IPS-NIHi7 (cell line): ENCODE measurements around the gene INSC.

ENCODE experiments used
- DNase-seq: peaks from one replicate; pipeline ENCODE4 v3.0.0; 2012; ENCODE audit warnings: mixed read lengths; ENCODE audit errors: extremely low spot score

INSC gene

GRCh38 chr11:15189189-15189588, 74.5 kb downstream of the INSC start:
- DNase-seq = no peak

- DNase-seq = no peak
These were observed 75.1 kb downstream of the INSC start for GRCh38 chr11:15189641-15190365.

GRCh38 chr11:15190611-15191010, 75.9 kb downstream of the INSC start:
- no peak for DNase-seq

- no peak for DNase-seq
These were observed 77.4 kb downstream of the INSC start for GRCh38 chr11:15192005-15192556.

- DNase-seq = no peak
These were observed 80.1 kb downstream of the INSC start for GRCh38 chr11:15194671-15195415.

- DNase-seq = no peak
These were observed 80.9 kb downstream of the INSC start for GRCh38 chr11:15195454-15196200.

- no peak for DNase-seq
These were observed 82.0 kb downstream of the INSC start for GRCh38 chr11:15196704-15197103.

GRCh38 chr11:15197696-15198095, 83.0 kb downstream of the INSC start:
- no peak for DNase-seq

GRCh38 chr11:15198284-15198683, 83.6 kb downstream of the INSC start:
- no peak for DNase-seq

GRCh38 chr11:15199693-15200092, 85.0 kb downstream of the INSC start:
- DNase-seq = no peak

GRCh38 chr11:15200696-15201095, 86.0 kb downstream of the INSC start:
- no peak for DNase-seq

- no peak for DNase-seq
These were observed 86.9 kb downstream of the INSC start for GRCh38 chr11:15201586-15201985.

- no peak for DNase-seq
These were observed 87.9 kb downstream of the INSC start for GRCh38 chr11:15202626-15203025.

GRCh38 chr11:15204711-15205110, 90.0 kb downstream of the INSC start:
- no peak for DNase-seq

GRCh38 chr11:15206791-15207190, 92.1 kb downstream of the INSC start:
- DNase-seq = no peak

GRCh38 chr11:15208378-15209222, 93.9 kb downstream of the INSC start:
- DNase-seq = peak; percentile 96

GRCh38 chr11:15212876-15213275, 98.2 kb downstream of the INSC start:
- DNase-seq = no peak

- no peak for DNase-seq
These were observed 98.9 kb downstream of the INSC start for GRCh38 chr11:15213471-15214231.

GRCh38 chr11:15215005-15215404, 100.3 kb downstream of the INSC start:
- no peak for DNase-seq

GRCh38 chr11:15216678-15217077, 102.0 kb downstream of the INSC start:
- DNase-seq = peak; percentile 45

GRCh38 chr11:15217416-15217815, 102.7 kb downstream of the INSC start:
- DNase-seq = no peak
